Measurements from ENCODE around the gene MBNL1.

Gene MBNL1

DNA sequence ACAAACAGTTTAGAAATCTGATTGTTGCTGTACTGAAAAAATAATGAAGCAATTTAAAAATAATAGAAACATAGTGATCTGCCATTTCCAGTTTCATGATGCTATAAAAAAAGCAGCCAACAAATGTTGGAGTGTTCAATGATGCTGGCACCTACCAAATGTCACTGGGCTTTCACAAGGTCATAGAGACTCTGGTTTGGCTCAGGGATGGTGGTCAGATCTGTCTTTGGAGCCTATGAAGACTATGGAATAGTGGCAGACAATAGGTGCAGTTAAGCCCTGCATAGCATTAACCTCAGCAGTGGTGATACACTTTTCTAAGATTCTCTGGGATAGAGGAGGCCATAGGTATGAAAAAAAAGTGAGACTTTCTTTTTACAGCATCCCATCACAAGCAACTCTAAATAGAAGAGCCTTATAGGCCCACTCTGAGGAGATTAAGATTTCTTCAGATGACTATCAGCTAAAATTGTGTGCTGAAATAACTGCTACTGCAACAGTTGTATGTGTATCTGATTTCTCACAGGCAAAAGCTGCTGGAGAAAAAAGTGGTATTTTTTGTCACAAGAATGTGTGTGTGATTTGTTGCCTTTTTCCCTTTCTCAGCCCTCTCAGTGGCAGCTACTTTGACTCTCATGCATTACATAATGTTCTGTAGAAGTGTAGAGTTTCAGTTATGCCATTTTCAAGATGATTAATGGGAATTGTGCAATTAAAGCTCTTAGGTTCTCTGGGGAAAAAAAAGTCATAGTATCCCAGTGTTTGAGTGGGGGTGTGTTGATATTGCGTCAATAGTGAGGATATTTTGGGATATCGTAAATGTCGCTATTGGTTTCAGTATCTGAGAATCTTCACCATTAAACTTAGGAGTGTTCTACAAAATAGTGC, 137.4 kb downstream of the MBNL1 start:
- no peak for TF ChIP-seq CTCF (IDR thresholded peaks at IDR 0.05)

DNA sequence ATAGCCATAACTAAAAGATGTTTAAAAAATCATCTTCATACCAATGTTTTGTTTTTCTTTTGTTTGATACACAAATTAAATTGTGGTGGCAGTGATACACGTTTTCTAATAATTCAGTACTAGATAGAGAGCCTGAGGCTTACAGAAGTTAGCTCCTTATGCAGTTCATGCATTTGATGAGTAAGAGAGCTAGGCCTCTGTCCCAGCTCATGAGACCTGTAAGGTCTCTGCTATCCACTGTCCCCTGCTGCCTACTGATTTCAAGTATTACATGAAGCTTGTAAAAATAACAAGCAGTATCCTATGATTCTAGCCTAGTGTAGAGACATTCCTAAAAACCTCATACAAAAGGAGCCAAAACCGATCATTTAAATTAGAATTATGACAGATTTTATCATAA, 144.5 kb downstream of the MBNL1 start:
- TF ChIP-seq CTCF (IDR thresholded peaks at IDR 0.05) = no peak

DNA sequence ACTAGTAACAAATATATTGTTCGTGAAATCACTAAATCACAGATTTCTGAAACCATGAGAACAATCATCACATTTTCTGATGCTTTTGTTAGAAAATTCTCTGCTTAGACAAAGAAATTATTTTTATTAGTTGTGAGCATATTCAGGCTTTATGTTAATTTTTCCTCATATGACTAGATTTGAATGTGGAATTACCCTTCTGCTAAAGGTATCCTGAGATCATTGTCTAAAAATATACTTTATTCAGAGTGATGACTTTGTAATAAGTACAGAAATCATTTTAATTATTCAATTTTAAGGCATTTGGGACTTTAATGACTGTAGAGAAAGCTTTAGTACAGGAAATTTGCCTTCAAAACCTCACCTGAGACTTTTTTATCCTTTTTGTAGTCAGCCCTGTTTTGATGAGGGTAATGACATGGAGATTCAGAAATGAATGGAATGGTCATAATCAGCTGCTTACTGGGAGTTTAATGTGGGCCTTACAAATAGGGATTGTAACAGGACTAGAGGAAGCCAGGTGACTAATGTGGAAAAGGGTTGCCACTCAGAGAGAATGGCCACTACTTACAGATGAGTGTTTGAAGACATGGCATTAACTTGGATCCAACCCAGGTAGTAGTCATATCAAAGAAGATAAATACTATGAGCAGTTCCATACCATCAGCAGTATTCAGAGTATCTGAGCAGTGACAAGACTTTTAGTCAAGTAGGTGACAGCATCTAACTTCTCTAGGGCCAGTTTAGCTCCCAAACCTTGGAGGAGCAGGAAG, 148.3 kb downstream of the MBNL1 start:
- TF ChIP-seq CTCF (IDR thresholded peaks at IDR 0.05) = no peak

GRCh38 chr3:152419748-152420147, 151.0 kb downstream of the MBNL1 start:
- TF ChIP-seq CTCF (IDR thresholded peaks at IDR 0.05) = no peak

DNA sequence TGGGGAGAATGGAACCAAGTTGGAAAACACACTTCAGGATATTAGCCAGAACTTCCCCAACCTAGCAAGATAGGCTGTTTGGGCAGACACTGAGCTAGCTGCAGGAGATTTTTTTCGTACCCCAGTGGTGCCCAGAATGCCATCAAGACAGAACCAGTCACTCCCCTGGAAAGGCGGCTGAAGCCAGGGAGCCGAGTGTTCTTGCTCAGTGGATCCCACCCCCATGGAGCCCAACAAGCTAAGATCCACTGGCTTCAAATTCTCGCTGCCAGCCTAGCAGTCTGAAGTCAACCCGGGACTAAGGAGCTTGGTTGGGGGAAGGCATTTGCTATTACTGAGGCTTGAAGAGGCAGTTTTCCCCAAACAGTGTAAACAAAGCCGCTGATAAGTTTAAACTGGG, 152.4 kb downstream of the MBNL1 start:
- no peak for TF ChIP-seq CTCF (IDR thresholded peaks at IDR 0.05)

GRCh38 chr3:152426393-152426792, 157.7 kb downstream of the MBNL1 start:
- no peak for TF ChIP-seq CTCF (IDR thresholded peaks at IDR 0.05)

DNA sequence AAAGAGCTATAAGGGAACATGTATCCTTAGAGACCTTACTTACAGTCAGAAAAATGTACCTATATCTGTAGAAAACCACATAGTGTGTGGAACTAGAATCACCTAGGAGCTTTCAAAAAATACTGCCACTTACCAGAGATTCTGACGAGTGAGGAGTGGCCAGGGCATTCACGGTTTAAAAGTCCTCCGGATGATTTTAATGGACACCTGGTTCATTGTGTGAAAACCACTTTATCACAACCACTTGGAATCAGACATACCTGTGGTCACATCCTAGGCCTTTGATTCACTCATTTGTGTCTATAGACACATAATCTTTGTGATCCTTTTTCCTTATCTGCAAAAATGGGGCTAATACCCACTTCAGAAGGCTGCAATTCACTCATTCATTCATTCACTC, 159.8 kb downstream of the MBNL1 start:
- TF ChIP-seq CTCF (IDR thresholded peaks at IDR 0.05) = no peak

Measured in LNCAP (cell line).